HepG2 (cell line): ENCODE results near the gene ALK. TPM values are rescaled to one million over a fixed set of nuclear protein-coding genes. Genes with fewer than 3 reads are reported as not detected.

ENCODE experiments used
- ATAC-seq: fragments of 200-7000 bp; cut with Tn5 transposase; 3 replicates; pipeline ENCODE4 v1.9.1; 2020; ENCODE audit warnings: mild to moderate bottlenecking, moderate library complexity
- BruUV-seq: library from RNA; stranded (reverse); fragments of 400-500 nt; replicated peaks from 2 replicates; lab custom pipeline; 2021; lab: Mats Ljungman, UMichigan
- CTCF ChIA-PET: fragments of 300-600 bp; formaldehyde crosslinking; extraction: SDS; loops from one replicate; lab custom pipeline; 2021; ENCODE audit warnings: low total read pairs, inconsistent platforms, low intra/inter-chr PET ratio; lab: Yijun Ruan, JAX
- POLR2A ChIA-PET: fragments of 350-600 bp; sonication (Branson Sonifier 250); formaldehyde crosslinking; loops from one replicate; lab custom pipeline; 2020; ENCODE audit warnings: antibody characterized with exemption, inconsistent platforms; lab: Yijun Ruan, JAX
- DNase-seq: peaks from one replicate; pipeline ENCODE4 v3.0.0-alpha.2; 2015; ENCODE audit warnings: low spot score
- FAIRE-seq: peaks from 3 replicates; lab custom pipeline; 2011; peaks lifted over from hg19 to GRCh38; lab: Jason Lieb, UNC
- H2AFZ ChIP-seq: one replicate; pipeline ENCODE4 v1.6.1; 2011; ENCODE audit warnings: low read length, inconsistent platforms
- H3K27ac ChIP-seq: fragments of 300-600 bp; 3 replicates; pipeline ENCODE4 v1.8.0; 2011; ENCODE audit warnings: mixed run types, mild to moderate bottlenecking, mixed read lengths, low read length, inconsistent platforms; ENCODE audit not compliant: insufficient read depth; ENCODE audit errors: extremely low read length
- H3K27me3 ChIP-seq, 2 experiments: fragments of 200-600 bp in 1 of 2; 2 replicates in 1 of 2; 3 replicates in 1 of 2; pipeline versions ENCODE4 v1.6.0 to v1.8.0; 2011; ENCODE audit warnings: low read length in 2 of 2, mild to moderate bottlenecking in 2 of 2, moderate library complexity in 2 of 2, inconsistent platforms in 1 of 2; ENCODE audit not compliant: insufficient read depth in 2 of 2, control insufficient read depth in 1 of 2
- H3K36me3 ChIP-seq, 2 experiments: fragments of 200-600 bp in 1 of 2; replicated peaks in 1 of 2; 2 replicates in 1 of 2; 3 replicates in 1 of 2; pipeline versions ENCODE4 v1.5.1 to v1.8.0; 2011; ENCODE audit warnings: low read length in 2 of 2, inconsistent platforms in 1 of 2; ENCODE audit not compliant: insufficient read depth in 2 of 2, control insufficient read depth in 1 of 2
- H3K4me1 ChIP-seq: 2 replicates; pipeline ENCODE4 v1.5.1; 2012; ENCODE audit warnings: low read length, inconsistent platforms; ENCODE audit not compliant: insufficient read depth
- H3K4me2 ChIP-seq: 2 replicates; pipeline ENCODE4 v1.6.0; 2011; ENCODE audit warnings: low read depth, low read length, inconsistent platforms
- H3K4me3 ChIP-seq, 3 experiments: fragments of 200-600 bp in 1 of 3; sonication (generic), shearing (Covaris generic) in 1 of 3; replicated peaks in 1 of 3; 2 replicates each; pipeline ENCODE4 v1.5.1; 2011 to 2016; ENCODE audit warnings: low read length in 3 of 3, inconsistent platforms in 2 of 3, low read depth in 2 of 3, mild to moderate bottlenecking in 2 of 3, control low read depth in 1 of 3, mixed read lengths in 1 of 3; ENCODE audit not compliant: insufficient read depth in 1 of 3
- H3K79me2 ChIP-seq: one replicate; pipeline ENCODE4 v1.6.1; 2011; ENCODE audit warnings: low read length, inconsistent platforms; ENCODE audit not compliant: insufficient read depth
- H3K9ac ChIP-seq: 2 replicates; pipeline ENCODE4 v1.6.0; 2011; ENCODE audit warnings: mild to moderate bottlenecking, low read depth, low read length, inconsistent platforms; ENCODE audit not compliant: insufficient read depth
- H3K9me3 ChIP-seq: 2 replicates; pipeline ENCODE4 v1.5.1; 2012; ENCODE audit warnings: mild to moderate bottlenecking, low read length
- H4K20me1 ChIP-seq: 2 replicates; pipeline ENCODE4 v1.6.0; 2011; ENCODE audit warnings: inconsistent platforms, mild to moderate bottlenecking, low read length, moderate library complexity; ENCODE audit not compliant: insufficient read depth
- RBFOX2 ChIP-seq: fragments of 200-400 bp; formaldehyde crosslinking; IDR thresholded peaks from 2 replicates; pipeline ENCODE4 v1.6.1; 2017; ENCODE audit warnings: low read depth, mild to moderate bottlenecking, low read length
- WGBS: methylation state at CpG from one replicate; pipeline ENCODE4 v1.1.6; 2017; ENCODE audit warnings: low lambda C conversion rate; 5-methylcytosine and 5-hydroxymethylcytosine counted together
- in situ Hi-C: cut with HindIII; loops from 2 replicates; pipeline ENCODE4 v1.10.0; 2017; ENCODE audit warnings: low pct_unique_long_range_greater_than_20kb; ENCODE audit not compliant: extremely low pct_ligation_motif_present
- intact Hi-C: fragments of 100-400 bp; cut with micrococcal nuclease; formaldehyde crosslinking; loops from one replicate; pipeline ENCODE4 v1.10.0; 2022; ENCODE audit not compliant: unreplicated experiment
- polyA plus RNA-seq, 8 experiments: library from polyadenylated mRNA; depleted of rRNA in 3 of 8; stranded (reverse) in 7 of 8; unstranded in 1 of 8; fragments of >200 nt; fragmentation: Illumina TruSeq in 4 of 8; extraction: Trizol in 4 of 8; gene quantifications; 2 replicates each; pipeline versions ENCODE4 v1.2.1 to v1.2.3, GENCODE V29; 2011 to 2016; ENCODE audit warnings: low read depth in 4 of 8, missing spikeins in 1 of 8, mixed read lengths in 1 of 8; ENCODE audit not compliant: insufficient read depth in 1 of 8
- total RNA-seq, 5 experiments: library from RNA; depleted of rRNA; stranded (reverse); fragments of >200 nt; fragmentation: Illumina TruSeq; extraction: Trizol; gene quantifications; 2 replicates each; pipeline ENCODE4 v1.2.3, GENCODE V29; 2016; ENCODE audit warnings: low read depth in 1 of 5
- TF ChIP-seq, protein P1 (sequence below): sonication (generic); formaldehyde crosslinking; IDR thresholded peaks from 2 replicates; pipeline ENCODE4 v1.4.0; 2020; ENCODE audit warnings: mild to moderate bottlenecking, missing genetic modification reagents, borderline replicate concordance
- TF ChIP-seq, protein P2 (sequence below): sonication (generic); formaldehyde crosslinking; conservative IDR thresholded peaks from 2 replicates; pipeline ENCODE4 v1.4.0; 2020; ENCODE audit warnings: mild to moderate bottlenecking, missing genetic modification reagents, moderate library complexity

ALK gene
- total and polyA plus RNA-seq, 2 of the 13 experiments (the other 11 are each of a cell fraction or from before 2014, with no cell fraction given): not detected

DNA sequence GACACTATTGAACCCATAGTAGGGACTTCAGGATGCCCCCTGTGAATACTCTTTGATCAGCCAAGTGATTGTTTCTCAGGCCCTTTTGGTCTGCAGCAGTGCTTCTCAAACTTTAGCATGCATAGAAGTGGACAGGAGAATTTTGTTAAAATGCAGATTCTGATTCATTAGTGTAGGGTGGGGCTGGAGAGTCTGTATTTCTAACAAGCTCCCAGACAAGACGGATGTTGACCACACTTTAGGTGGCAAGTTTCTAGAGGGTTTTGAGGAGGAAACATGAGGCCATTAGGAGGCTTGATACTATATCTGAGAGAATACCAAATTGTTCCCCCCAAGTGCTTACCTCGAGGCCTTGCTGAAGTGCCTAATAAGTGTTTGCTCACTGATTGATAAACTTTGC, 488.3 kb downstream of the ALK start:
- DNase-seq (no peak), ATAC-seq (no peak), FAIRE-seq (no peak)
- Histone ChIP-seq H3K79me2 (no peaks in the 10 kb centered on the region), H3K27me3 (no peaks in the 10 kb centered on the region; a peak in 1 of 5 replicates), H4K20me1 (no peaks in the 10 kb centered on the region), H3K27ac (no peak overlapping the region), H3K4me3 (no peak overlapping the region), H3K4me2 (no peak overlapping the region), H3K36me3 (no peaks in the 10 kb centered on the region), H3K4me1 (no peaks in the 10 kb centered on the region), H3K9ac (no peak overlapping the region), H3K9me3 (no peaks in the 10 kb centered on the region), H2AFZ (no peak overlapping the region)
- no TSS peak for BruUV-seq
- CTCF ChIA-PET: no interaction called here
- TF ChIP-seq, protein P1, sequence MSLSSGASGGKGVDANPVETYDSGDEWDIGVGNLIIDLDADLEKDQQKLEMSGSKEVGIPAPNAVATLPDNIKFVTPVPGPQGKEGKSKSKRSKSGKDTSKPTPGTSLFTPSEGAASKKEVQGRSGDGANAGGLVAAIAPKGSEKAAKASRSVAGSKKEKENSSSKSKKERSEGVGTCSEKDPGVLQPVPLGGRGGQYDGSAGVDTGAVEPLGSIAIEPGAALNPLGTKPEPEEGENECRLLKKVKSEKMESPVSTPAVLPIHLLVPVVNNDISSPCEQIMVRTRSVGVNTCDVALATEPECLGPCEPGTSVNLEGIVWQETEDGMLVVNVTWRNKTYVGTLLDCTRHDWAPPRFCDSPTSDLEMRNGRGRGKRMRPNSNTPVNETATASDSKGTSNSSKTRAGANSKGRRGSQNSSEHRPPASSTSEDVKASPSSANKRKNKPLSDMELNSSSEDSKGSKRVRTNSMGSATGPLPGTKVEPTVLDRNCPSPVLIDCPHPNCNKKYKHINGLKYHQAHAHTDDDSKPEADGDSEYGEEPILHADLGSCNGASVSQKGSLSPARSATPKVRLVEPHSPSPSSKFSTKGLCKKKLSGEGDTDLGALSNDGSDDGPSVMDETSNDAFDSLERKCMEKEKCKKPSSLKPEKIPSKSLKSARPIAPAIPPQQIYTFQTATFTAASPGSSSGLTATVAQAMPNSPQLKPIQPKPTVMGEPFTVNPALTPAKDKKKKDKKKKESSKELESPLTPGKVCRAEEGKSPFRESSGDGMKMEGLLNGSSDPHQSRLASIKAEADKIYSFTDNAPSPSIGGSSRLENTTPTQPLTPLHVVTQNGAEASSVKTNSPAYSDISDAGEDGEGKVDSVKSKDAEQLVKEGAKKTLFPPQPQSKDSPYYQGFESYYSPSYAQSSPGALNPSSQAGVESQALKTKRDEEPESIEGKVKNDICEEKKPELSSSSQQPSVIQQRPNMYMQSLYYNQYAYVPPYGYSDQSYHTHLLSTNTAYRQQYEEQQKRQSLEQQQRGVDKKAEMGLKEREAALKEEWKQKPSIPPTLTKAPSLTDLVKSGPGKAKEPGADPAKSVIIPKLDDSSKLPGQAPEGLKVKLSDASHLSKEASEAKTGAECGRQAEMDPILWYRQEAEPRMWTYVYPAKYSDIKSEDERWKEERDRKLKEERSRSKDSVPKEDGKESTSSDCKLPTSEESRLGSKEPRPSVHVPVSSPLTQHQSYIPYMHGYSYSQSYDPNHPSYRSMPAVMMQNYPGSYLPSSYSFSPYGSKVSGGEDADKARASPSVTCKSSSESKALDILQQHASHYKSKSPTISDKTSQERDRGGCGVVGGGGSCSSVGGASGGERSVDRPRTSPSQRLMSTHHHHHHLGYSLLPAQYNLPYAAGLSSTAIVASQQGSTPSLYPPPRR (CRISPR knock-in tag): no peak
- TF ChIP-seq RBFOX2: no peak
- TF ChIP-seq, protein P2, sequence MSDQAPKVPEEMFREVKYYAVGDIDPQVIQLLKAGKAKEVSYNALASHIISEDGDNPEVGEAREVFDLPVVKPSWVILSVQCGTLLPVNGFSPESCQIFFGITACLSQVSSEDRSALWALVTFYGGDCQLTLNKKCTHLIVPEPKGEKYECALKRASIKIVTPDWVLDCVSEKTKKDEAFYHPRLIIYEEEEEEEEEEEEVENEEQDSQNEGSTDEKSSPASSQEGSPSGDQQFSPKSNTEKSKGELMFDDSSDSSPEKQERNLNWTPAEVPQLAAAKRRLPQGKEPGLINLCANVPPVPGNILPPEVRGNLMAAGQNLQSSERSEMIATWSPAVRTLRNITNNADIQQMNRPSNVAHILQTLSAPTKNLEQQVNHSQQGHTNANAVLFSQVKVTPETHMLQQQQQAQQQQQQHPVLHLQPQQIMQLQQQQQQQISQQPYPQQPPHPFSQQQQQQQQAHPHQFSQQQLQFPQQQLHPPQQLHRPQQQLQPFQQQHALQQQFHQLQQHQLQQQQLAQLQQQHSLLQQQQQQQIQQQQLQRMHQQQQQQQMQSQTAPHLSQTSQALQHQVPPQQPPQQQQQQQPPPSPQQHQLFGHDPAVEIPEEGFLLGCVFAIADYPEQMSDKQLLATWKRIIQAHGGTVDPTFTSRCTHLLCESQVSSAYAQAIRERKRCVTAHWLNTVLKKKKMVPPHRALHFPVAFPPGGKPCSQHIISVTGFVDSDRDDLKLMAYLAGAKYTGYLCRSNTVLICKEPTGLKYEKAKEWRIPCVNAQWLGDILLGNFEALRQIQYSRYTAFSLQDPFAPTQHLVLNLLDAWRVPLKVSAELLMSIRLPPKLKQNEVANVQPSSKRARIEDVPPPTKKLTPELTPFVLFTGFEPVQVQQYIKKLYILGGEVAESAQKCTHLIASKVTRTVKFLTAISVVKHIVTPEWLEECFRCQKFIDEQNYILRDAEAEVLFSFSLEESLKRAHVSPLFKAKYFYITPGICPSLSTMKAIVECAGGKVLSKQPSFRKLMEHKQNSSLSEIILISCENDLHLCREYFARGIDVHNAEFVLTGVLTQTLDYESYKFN: no peak
- in situ Hi-C loops: no loop called here
- POLR2A ChIA-PET: no interaction called here
- intact Hi-C loops: no loop called here
- 0% methylated on average over 2 of the region's 2 CpGs for WGBS
